ENCODE measurements around the gene HCAR2. TPM values are rescaled to one million over a fixed set of nuclear protein-coding genes. Genes with fewer than 3 reads are reported as not detected.
"Not testable (repeated sequence)": the region's sequence is repeated elsewhere in the genome, so short reads cannot be mapped to it uniquely, and the experiment has no call there.

HCAR2 gene
- polyA plus RNA-seq (ENCODE audit: insufficient read length): 0.67 TPM

GRCh38 chr12:122702890-122703611, at the start of gene HCAR2:
Gene HCAR2, minus strand, starts transcription at chr12:122703357. Its CDS starts 74 bp downstream, at chr12:122703283.
- not testable (repeated sequence) for DNase-seq

GRCh38 chr12:122752464-122753318, 49.5 kb upstream of the HCAR2 start, which contains the start of gene DENR:
Gene DENR, plus strand, starts transcription at chr12:122752824. Its CDS starts 878 bp downstream, at chr12:122753702.
- peak; percentile 98 for DNase-seq

GRCh38 chr12:122750781-122751515, 47.8 kb upstream of the HCAR2 start:
- DNase-seq: not testable (repeated sequence)

- no peak for DNase-seq
Observed at GRCh38 chr12:122749569-122750332, 46.6 kb upstream of the HCAR2 start.

GRCh38 chr12:122747224-122748135, 44.3 kb upstream of the HCAR2 start:
- no peak for DNase-seq

GRCh38 chr12:122743895-122744525, 40.9 kb upstream of the HCAR2 start:
- peak; percentile 14 for DNase-seq

- DNase-seq: no peak
Observed at GRCh38 chr12:122740351-122740750, 37.2 kb upstream of the HCAR2 start.

- no peak for DNase-seq
Observed at GRCh38 chr12:122738571-122738970, 35.4 kb upstream of the HCAR2 start.

GRCh38 chr12:122732611-122733010, 29.5 kb upstream of the HCAR2 start:
- DNase-seq: no peak

GRCh38 chr12:122732170-122732569, 29.0 kb upstream of the HCAR2 start:
- DNase-seq: no peak

GRCh38 chr12:122730215-122731014, 27.3 kb upstream of the HCAR2 start, which contains the start of gene HCAR1:
Gene HCAR1, minus strand, starts transcription at chr12:122730844. Its CDS starts 505 bp downstream, at chr12:122730339.
- no peak for DNase-seq

- no peak for DNase-seq
Observed at GRCh38 chr12:122729583-122730214, 26.5 kb upstream of the HCAR2 start.

- no peak for DNase-seq
Observed at GRCh38 chr12:122726080-122726558, 23.0 kb upstream of the HCAR2 start.

GRCh38 chr12:122725452-122726079, 22.4 kb upstream of the HCAR2 start:
- DNase-seq: no peak

- no peak for DNase-seq
Observed at GRCh38 chr12:122724641-122725243, 21.6 kb upstream of the HCAR2 start.

- DNase-seq: no peak
Observed at GRCh38 chr12:122722387-122722786, 19.2 kb upstream of the HCAR2 start.

GRCh38 chr12:122721057-122721545, 17.9 kb upstream of the HCAR2 start:
- DNase-seq: no peak

- not testable (repeated sequence) for DNase-seq
Observed at GRCh38 chr12:122716658-122717057, 13.5 kb upstream of the HCAR2 start, which contains the start of gene HCAR3. Gene HCAR3, minus strand, starts transcription at chr12:122716811. Its CDS starts 74 bp downstream, at chr12:122716737.
